LNCAP (cell line): ENCODE results near the gene ZFP36L2.

ENCODE experiments used
- CTCF ChIP-seq: fragments of 450-650 bp; IDR thresholded peaks from 2 replicates; pipeline ENCODE4 v1.5.1; 2017; ENCODE audit warnings: mild to moderate bottlenecking

The ZFP36L2 gene

GRCh38 chr2:43226955-43227829 is 786 bp upstream of the ZFP36L2 start:
- TF ChIP-seq CTCF = no peak

DNA sequence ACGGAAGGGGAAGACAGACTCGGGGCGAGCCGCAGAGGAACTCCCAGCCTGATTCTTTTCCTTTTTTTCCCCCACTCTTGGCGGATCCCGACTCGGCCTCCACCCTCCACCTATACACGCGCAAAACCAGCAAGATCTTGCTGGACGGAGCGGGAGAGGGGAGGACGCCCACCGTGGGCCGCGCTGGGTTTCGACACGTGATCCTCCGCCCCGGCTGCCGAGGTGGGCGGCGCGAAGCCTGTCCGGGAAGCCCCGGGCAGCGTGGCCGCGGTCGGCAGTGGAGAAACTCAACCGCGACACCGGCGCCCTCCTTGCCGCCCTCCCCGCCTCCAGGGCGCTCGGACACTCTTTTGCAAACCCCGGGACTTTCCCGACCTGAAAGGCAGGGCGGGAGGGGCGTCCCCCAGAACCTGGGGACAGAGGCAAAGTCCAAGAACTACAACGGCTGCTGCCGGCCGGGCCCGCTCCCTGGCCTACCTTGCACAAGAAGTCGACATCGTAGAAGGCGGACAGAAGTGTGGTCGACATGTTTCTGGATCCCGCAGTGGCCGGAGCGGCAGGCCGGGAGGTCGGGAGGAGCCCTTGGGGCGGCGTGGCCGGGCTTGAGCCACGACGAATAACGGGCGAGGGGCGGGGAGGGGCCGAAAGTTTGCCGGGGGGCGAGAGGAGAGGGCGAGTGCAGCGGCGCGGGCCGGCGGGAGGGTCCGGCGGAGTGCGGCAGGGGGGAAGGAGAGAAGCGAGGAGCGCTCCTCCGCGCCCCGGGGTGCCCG is 433 bp downstream of the ZFP36L2 start:
- no peak for TF ChIP-seq CTCF

- no peak for TF ChIP-seq CTCF
Observed at GRCh38 chr2:43225093-43225787, 1.2 kb downstream of the ZFP36L2 start.

DNA sequence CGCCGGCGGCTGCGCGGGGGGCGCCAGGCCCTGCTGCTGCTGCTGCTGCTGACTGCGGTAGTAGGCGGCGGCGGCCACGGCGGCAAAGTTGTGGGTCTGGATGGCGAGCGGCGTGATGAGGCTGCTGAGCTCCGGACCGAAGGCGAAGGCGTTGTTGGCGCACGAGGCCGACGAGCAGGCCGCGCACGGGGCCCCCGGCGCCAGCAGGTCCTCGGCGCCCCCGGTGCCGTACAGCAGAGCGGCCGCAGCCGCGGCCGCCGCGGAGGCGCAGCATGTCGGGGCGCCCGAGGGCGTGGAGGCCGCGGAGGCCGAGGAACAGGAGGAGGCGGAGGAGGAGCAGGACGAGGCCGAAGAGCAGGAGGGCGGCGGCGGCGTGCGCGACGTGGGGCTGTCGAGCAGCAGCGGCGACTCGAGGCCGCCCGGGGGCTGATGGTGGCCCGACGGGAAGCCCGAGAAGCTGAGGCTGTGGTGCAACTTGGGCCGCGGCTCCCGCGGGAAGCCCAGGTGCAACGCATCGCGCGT is 1.8 kb downstream of the ZFP36L2 start:
- TF ChIP-seq CTCF = no peak

DNA sequence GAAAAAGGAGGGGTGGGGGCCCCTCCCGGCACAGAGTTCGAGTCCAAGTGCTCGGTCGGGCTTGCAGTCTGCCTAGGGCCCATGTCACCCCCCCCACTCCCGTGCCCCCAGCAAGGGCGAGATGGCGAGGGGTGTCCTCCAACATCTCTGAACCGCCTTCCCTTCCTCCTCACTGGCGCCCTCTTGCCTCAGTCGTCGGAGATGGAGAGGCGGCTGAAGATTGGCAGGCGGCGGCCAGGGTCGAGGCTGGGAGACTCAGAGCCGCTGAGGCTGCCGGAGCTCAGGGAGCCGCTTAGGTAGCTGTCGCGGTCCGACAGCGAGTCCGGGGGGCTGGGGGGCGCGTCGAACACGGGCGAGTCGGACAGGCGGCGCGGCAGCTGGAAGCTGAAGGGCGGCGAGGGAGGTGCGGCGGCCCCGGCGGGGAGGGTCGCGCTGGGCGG is 2.3 kb downstream of the ZFP36L2 start:
- 0 out of 2 replicates have a peak, but pooled peaks have one; percentile 7 for TF ChIP-seq CTCF

- no peak for TF ChIP-seq CTCF
Observed at GRCh38 chr2:43223521-43224001, 2.8 kb downstream of the ZFP36L2 start.
